ENCODE data around the gene TTLL11.

Gene TTLL11

GRCh38 chr9:121837113-121837961, 255.8 kb downstream of the TTLL11 start:
- no peak overlapping the region for H3K4me2 ChIP-seq
- H3K9ac ChIP-seq, result no peak overlapping the region
- H3K27ac ChIP-seq, result no peak overlapping the region
- H3K9me3 ChIP-seq (replicated peaks in 1 of 11), result no peaks in the 10 kb centered on the region
- peaks cover 0 to 37% (median 21%) of the 10 kb centered on the region in 10 experiments; a peak in 13 of 20 replicates for H3K4me1 ChIP-seq
- H3K27me3 ChIP-seq, result no peaks in the 10 kb centered on the region
- H3K36me3 ChIP-seq, result no peaks in the 10 kb centered on the region
- H4K20me1 ChIP-seq, result no peaks in the 10 kb centered on the region; a peak in 1 of 22 replicates
- H3K4me3 ChIP-seq, result no peak overlapping the region
- TF ChIP-seq Cebpa-rat (IDR thresholded peaks at IDR 0.05), result no peak

GRCh38 chr9:121836366-121836885, 256.7 kb downstream of the TTLL11 start:
- H3K4me2 ChIP-seq, result no peak overlapping the region
- H3K27ac ChIP-seq, result no peak overlapping the region
- no peaks in the 10 kb centered on the region for H3K27me3 ChIP-seq
- H3K9me3 ChIP-seq (replicated peaks in 1 of 11), result no peaks in the 10 kb centered on the region
- no peaks in the 10 kb centered on the region; a peak in 1 of 22 replicates for H4K20me1 ChIP-seq
- H3K4me3 ChIP-seq, result no peak overlapping the region
- H3K36me3 ChIP-seq, result no peaks in the 10 kb centered on the region
- H3K4me1 ChIP-seq, result peaks cover 0 to 31% (median 16%) of the 10 kb centered on the region in 10 experiments; a peak in 13 of 20 replicates
- no peak for TF ChIP-seq Cebpa-rat (IDR thresholded peaks at IDR 0.05)
- no peak overlapping the region for H3K9ac ChIP-seq

- H3K9me3 ChIP-seq (replicated peaks in 1 of 11), result no peaks in the 10 kb centered on the region
- H3K27me3 ChIP-seq, result no peaks in the 10 kb centered on the region
- no peak for TF ChIP-seq Cebpa-rat (IDR thresholded peaks at IDR 0.05)
Observed at GRCh38 chr9:121835587-121836365, 257.3 kb downstream of the TTLL11 start.

GRCh38 chr9:121833061-121833460, 260.0 kb downstream of the TTLL11 start:
- no peak overlapping the region for H3K4me3 ChIP-seq
- H3K9me3 ChIP-seq (replicated peaks in 1 of 11), result no peaks in the 10 kb centered on the region
- H3K4me1 ChIP-seq, result no peaks in the 10 kb centered on the region
- TF ChIP-seq Cebpa-rat (IDR thresholded peaks at IDR 0.05), result no peak
- no peaks in the 10 kb centered on the region; a peak in 1 of 22 replicates for H4K20me1 ChIP-seq
- H3K9ac ChIP-seq, result no peak overlapping the region
- no peaks in the 10 kb centered on the region for H3K27me3 ChIP-seq
- no peaks in the 10 kb centered on the region for H3K36me3 ChIP-seq
- no peak overlapping the region for H3K4me2 ChIP-seq
- no peak overlapping the region for H3K27ac ChIP-seq

More at GRCh38 chr9:121835587-121836365, 257.3 kb downstream of the TTLL11 start:
- Histone ChIP-seq H4K20me1 (no peaks in the 10 kb centered on the region; a peak in 1 of 22 replicates), H3K4me2 (no peak overlapping the region), H3K27ac (no peak overlapping the region), H3K9ac (no peak overlapping the region), H3K4me1 (peaks cover 0 to 25% (median 12%) of the 10 kb centered on the region in 10 experiments; a peak in 13 of 20 replicates), H3K36me3 (no peaks in the 10 kb centered on the region), H3K4me3 (no peak overlapping the region)

- no peaks in the 10 kb centered on the region for H3K9me3 ChIP-seq (replicated peaks in 1 of 11)
- no peak overlapping the region for H3K27ac ChIP-seq
- H3K36me3 ChIP-seq, result no peaks in the 10 kb centered on the region
- H3K27me3 ChIP-seq, result no peaks in the 10 kb centered on the region
- no peaks in the 10 kb centered on the region; a peak in 1 of 22 replicates for H4K20me1 ChIP-seq
- no peak overlapping the region for H3K9ac ChIP-seq
- no peak overlapping the region for H3K4me2 ChIP-seq
- no peak overlapping the region for H3K4me3 ChIP-seq
- H3K4me1 ChIP-seq, result no peaks in the 10 kb centered on the region
- no peak for TF ChIP-seq Cebpa-rat (IDR thresholded peaks at IDR 0.05)
Observed at GRCh38 chr9:121831869-121832268, 261.2 kb downstream of the TTLL11 start.

- Histone ChIP-seq H3K27ac (no peak overlapping the region), H3K9ac (no peak overlapping the region), H3K4me3 (no peak overlapping the region), H3K4me1 (peaks cover 0 to under 1% (median 0%) of the 10 kb centered on the region in 10 experiments; a peak in 1 of 20 replicates), H3K9me3 (replicated peaks in 1 of 11) (no peaks in the 10 kb centered on the region), H3K4me2 (no peak overlapping the region), H3K27me3 (no peaks in the 10 kb centered on the region), H4K20me1 (no peaks in the 10 kb centered on the region), H3K36me3 (no peaks in the 10 kb centered on the region)
- no peak for TF ChIP-seq Cebpa-rat (IDR thresholded peaks at IDR 0.05)
Observed at GRCh38 chr9:121830441-121831140, 262.5 kb downstream of the TTLL11 start.

DNA sequence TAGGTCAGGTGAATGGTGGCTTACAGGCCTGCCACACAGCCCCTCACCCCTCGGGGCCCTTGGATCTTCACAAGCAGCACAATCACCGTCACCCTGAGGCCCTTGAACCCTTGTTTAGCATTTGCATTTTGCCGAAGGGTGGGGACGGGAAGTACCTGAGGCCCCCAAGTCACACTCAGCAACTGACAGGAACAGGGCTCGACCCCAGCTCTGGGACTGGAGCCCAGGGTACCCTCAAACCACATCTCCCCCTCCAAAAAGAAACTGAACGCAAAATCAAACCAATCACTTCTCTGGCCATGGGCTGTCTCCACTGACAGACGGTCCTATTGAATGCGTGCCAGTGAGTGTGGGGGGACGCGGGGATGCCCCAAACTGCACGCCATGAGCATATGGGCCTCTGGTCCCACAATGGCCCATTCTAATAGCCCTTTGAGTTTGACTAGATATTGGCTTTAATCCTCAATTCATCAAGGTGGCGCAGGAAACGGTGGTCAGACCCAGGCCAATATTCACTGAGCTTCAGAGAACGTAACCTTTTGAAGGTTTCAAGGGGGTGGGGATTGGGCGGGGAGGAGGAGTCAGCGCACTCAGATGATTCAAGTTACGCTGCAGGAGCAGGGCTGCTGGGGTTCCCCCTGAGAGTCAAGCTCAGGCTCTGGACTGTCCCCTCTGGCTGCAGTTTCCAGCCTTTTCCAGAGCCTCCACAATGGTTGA, 265.7 kb downstream of the TTLL11 start:
- no peaks in the 10 kb centered on the region for H3K36me3 ChIP-seq
- H3K9ac ChIP-seq, result no peak overlapping the region
- H3K4me3 ChIP-seq, result no peak overlapping the region
- H3K4me2 ChIP-seq, result no peak overlapping the region
- no peak overlapping the region for H3K27ac ChIP-seq
- no peaks in the 10 kb centered on the region for H4K20me1 ChIP-seq
- H3K9me3 ChIP-seq (replicated peaks in 1 of 11), result no peaks in the 10 kb centered on the region
- no peak for TF ChIP-seq Cebpa-rat (IDR thresholded peaks at IDR 0.05)
- H3K4me1 ChIP-seq, result peaks cover under 1 to 21% (median 11%) of the 10 kb centered on the region in 10 experiments; a peak in 17 of 20 replicates
- H3K27me3 ChIP-seq, result no peaks in the 10 kb centered on the region

DNA sequence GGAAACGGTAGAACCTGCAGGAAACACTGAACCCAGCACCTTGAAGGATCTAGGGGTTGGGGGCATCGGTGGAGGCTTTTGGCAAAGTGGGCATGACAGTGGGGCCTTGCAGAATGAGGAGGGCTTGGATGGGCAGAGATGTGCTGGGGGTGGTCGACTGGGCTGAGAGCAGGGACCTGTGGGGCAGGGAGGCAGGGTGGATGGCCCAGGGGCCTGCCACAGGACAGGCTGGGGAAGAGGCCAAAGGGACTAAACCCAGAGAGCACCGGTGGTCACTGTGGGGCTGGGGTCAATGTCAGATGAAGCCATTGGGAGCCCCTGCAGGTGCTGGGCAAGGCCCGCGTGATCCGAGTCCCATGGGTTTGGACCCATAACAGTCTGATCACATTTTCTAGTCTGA, 266.4 kb downstream of the TTLL11 start:
- no peak for TF ChIP-seq Cebpa-rat (IDR thresholded peaks at IDR 0.05)
- H3K27ac ChIP-seq, result no peak overlapping the region
- no peak overlapping the region for H3K4me3 ChIP-seq

More for the DNA sequence above, 266.4 kb downstream of the TTLL11 start:
- no peak overlapping the region for H3K4me2 ChIP-seq
- peaks cover 7 to 28% (median 18%) of the 10 kb centered on the region in 10 experiments for H3K4me1 ChIP-seq
- no peaks in the 10 kb centered on the region for H3K36me3 ChIP-seq
- no peaks in the 10 kb centered on the region for H4K20me1 ChIP-seq
- H3K9ac ChIP-seq, result no peak overlapping the region
- H3K27me3 ChIP-seq, result no peaks in the 10 kb centered on the region
- H3K9me3 ChIP-seq (replicated peaks in 1 of 11), result no peaks in the 10 kb centered on the region

Data from BLaER1 treated with 17β-estradiol and CSF1 and Interleukin-3, amounts not matched to agents 10 nM and 100 nM (cell line).